ENCODE data around the gene VGLL2. TPM values are rescaled to one million over a fixed set of nuclear protein-coding genes. Genes with fewer than 3 reads are reported as not detected.
"Not testable (repeated sequence)": the region's sequence is repeated elsewhere in the genome, so short reads cannot be mapped to it uniquely, and the experiment has no call there.

Gene VGLL2
- total and polyA plus RNA-seq, 2 donors (not counting 3 experiments of a cell fraction or from before 2014, with no cell fraction given), result not detected

- H3K9me1 ChIP-seq (replicated peaks; ENCODE audit: control insufficient read depth, extremely low read depth, insufficient read depth, low read length), result no peaks in the 10 kb centered on the region
- TF ChIP-seq FOS (IDR thresholded peaks at IDR 0.05; ENCODE audit: borderline replicate concordance, insufficient read depth, low read length), result peak; percentile 20
- no peak for TF ChIP-seq MAX (IDR thresholded peaks at IDR 0.05; ENCODE audit: insufficient read depth, insufficient read length)
- no peak for TF ChIP-seq GATA2 (IDR thresholded peaks at IDR 0.05; ENCODE audit: insufficient read depth, insufficient read length, low read depth, low read length)
- no peak for TF ChIP-seq POLR2A (IDR thresholded peaks at IDR 0.05; ENCODE audit: low read depth, low read length)
- no peak for TF ChIP-seq JUN (IDR thresholded peaks at IDR 0.05; ENCODE audit: borderline replicate concordance, insufficient read depth, insufficient read length, low read depth)
- TF ChIP-seq, protein P1, sequence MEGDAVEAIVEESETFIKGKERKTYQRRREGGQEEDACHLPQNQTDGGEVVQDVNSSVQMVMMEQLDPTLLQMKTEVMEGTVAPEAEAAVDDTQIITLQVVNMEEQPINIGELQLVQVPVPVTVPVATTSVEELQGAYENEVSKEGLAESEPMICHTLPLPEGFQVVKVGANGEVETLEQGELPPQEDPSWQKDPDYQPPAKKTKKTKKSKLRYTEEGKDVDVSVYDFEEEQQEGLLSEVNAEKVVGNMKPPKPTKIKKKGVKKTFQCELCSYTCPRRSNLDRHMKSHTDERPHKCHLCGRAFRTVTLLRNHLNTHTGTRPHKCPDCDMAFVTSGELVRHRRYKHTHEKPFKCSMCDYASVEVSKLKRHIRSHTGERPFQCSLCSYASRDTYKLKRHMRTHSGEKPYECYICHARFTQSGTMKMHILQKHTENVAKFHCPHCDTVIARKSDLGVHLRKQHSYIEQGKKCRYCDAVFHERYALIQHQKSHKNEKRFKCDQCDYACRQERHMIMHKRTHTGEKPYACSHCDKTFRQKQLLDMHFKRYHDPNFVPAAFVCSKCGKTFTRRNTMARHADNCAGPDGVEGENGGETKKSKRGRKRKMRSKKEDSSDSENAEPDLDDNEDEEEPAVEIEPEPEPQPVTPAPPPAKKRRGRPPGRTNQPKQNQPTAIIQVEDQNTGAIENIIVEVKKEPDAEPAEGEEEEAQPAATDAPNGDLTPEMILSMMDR (IDR thresholded peaks at IDR 0.05; ENCODE audit: extremely low read depth in 1 of 2, insufficient read depth in 1 of 2, low read depth in 1 of 2, low read length in 2 of 2), result no peak
- H3K9me3 ChIP-seq (replicated peaks; ENCODE audit: control insufficient read depth, insufficient read depth, low read length), result no peaks in the 10 kb centered on the region
- H4K20me1 ChIP-seq (replicated peaks; ENCODE audit: control insufficient read depth, extremely low read depth, insufficient read depth, low read length), result no peaks in the 10 kb centered on the region
- no peaks in the 10 kb centered on the region for H3K4me1 ChIP-seq (ENCODE audit: control insufficient read depth, extremely low read depth, insufficient read depth, low read length)
- H3K4me2 ChIP-seq (ENCODE audit: insufficient read depth, low read length), result no peak overlapping the region
- ChIA-PET CTCF (no interaction called here), POLR2A (no interaction called here)
- no peak for DNase-seq (ENCODE audit: low read depth, low spot score)
- no peak overlapping the region for H3K4me3 ChIP-seq (replicated peaks in 1 of 3; ENCODE audit: insufficient read depth in 1 of 3, low read depth in 1 of 3, low read length in 3 of 3)
- FAIRE-seq, result no peak
- H3K27me3 ChIP-seq (ENCODE audit: control insufficient read depth in 2 of 2, insufficient read depth in 2 of 2, low read length in 2 of 2), result no peaks in the 10 kb centered on the region
- no TSS peak for BruUV-seq (replicated peaks)
- no peaks in the 10 kb centered on the region for H3K36me3 ChIP-seq (ENCODE audit: control insufficient read depth in 2 of 2, extremely low read depth in 1 of 2, insufficient read depth in 2 of 2, low read length in 2 of 2)
- H3K27ac ChIP-seq (ENCODE audit: insufficient read depth, low read depth, low read length), result no peak overlapping the region
- no peak overlapping the region for H2AFZ ChIP-seq (ENCODE audit: low read depth, low read length)
- intact Hi-C loops (cut with micrococcal nuclease) (no loop called here), dilution Hi-C loops (cut with MboI; ENCODE audit: extremely low pct_ligation_motif_present, low sequenced_read_pairs) (no loop called here)
- no peaks in the 10 kb centered on the region for H3K79me2 ChIP-seq (ENCODE audit: control insufficient read depth, insufficient read depth, low read length)
- H3K9ac ChIP-seq (replicated peaks; ENCODE audit: extremely low read depth, insufficient read depth, low read length), result no peak overlapping the region
Measured at GRCh38 chr6:117237561-117237960, 27.8 kb upstream of the VGLL2 start.

GRCh38 chr6:117244571-117244970, 20.8 kb upstream of the VGLL2 start:
- H2AFZ ChIP-seq (ENCODE audit: low read depth, low read length); BruUV-seq (replicated peaks); H3K27me3 ChIP-seq (ENCODE audit: control insufficient read depth in 2 of 2, insufficient read depth in 2 of 2, low read length in 2 of 2); intact Hi-C loops (cut with micrococcal nuclease); dilution Hi-C loops (cut with MboI; ENCODE audit: extremely low pct_ligation_motif_present, low sequenced_read_pairs); H3K4me3 ChIP-seq (replicated peaks in 1 of 3; ENCODE audit: insufficient read depth in 1 of 3, low read depth in 1 of 3, low read length in 3 of 3); H3K4me2 ChIP-seq (ENCODE audit: insufficient read depth, low read length); H4K20me1 ChIP-seq (replicated peaks; ENCODE audit: control insufficient read depth, extremely low read depth, insufficient read depth, low read length); DNase-seq (ENCODE audit: low read depth, low spot score); H3K9me1 ChIP-seq (replicated peaks; ENCODE audit: control insufficient read depth, extremely low read depth, insufficient read depth, low read length); H3K79me2 ChIP-seq (ENCODE audit: control insufficient read depth, insufficient read depth, low read length); H3K9ac ChIP-seq (replicated peaks; ENCODE audit: extremely low read depth, insufficient read depth, low read length); POLR2A ChIA-PET; H3K4me1 ChIP-seq (ENCODE audit: control insufficient read depth, extremely low read depth, insufficient read depth, low read length); FAIRE-seq; H3K9me3 ChIP-seq (replicated peaks; ENCODE audit: control insufficient read depth, insufficient read depth, low read length); H3K27ac ChIP-seq (ENCODE audit: insufficient read depth, low read depth, low read length); H3K36me3 ChIP-seq (ENCODE audit: control insufficient read depth in 2 of 2, extremely low read depth in 1 of 2, insufficient read depth in 2 of 2, low read length in 2 of 2); CTCF ChIA-PET: not testable (repeated sequence)

GRCh38 chr6:117244979-117245378, 20.4 kb upstream of the VGLL2 start:
- H3K9ac ChIP-seq (replicated peaks; ENCODE audit: extremely low read depth, insufficient read depth, low read length); POLR2A ChIA-PET; H3K36me3 ChIP-seq (ENCODE audit: control insufficient read depth in 2 of 2, extremely low read depth in 1 of 2, insufficient read depth in 2 of 2, low read length in 2 of 2); H3K27ac ChIP-seq (ENCODE audit: insufficient read depth, low read depth, low read length); H3K4me2 ChIP-seq (ENCODE audit: insufficient read depth, low read length); DNase-seq (ENCODE audit: low read depth, low spot score); H3K79me2 ChIP-seq (ENCODE audit: control insufficient read depth, insufficient read depth, low read length); H2AFZ ChIP-seq (ENCODE audit: low read depth, low read length); H3K4me3 ChIP-seq (replicated peaks in 1 of 3; ENCODE audit: insufficient read depth in 1 of 3, low read depth in 1 of 3, low read length in 3 of 3); H3K9me3 ChIP-seq (replicated peaks; ENCODE audit: control insufficient read depth, insufficient read depth, low read length); H4K20me1 ChIP-seq (replicated peaks; ENCODE audit: control insufficient read depth, extremely low read depth, insufficient read depth, low read length); dilution Hi-C loops (cut with MboI; ENCODE audit: extremely low pct_ligation_motif_present, low sequenced_read_pairs); BruUV-seq (replicated peaks); H3K27me3 ChIP-seq (ENCODE audit: control insufficient read depth in 2 of 2, insufficient read depth in 2 of 2, low read length in 2 of 2); H3K9me1 ChIP-seq (replicated peaks; ENCODE audit: control insufficient read depth, extremely low read depth, insufficient read depth, low read length); H3K4me1 ChIP-seq (ENCODE audit: control insufficient read depth, extremely low read depth, insufficient read depth, low read length); CTCF ChIA-PET; FAIRE-seq; intact Hi-C loops (cut with micrococcal nuclease): not testable (repeated sequence)
